A549 (cell line): Measurements from ENCODE around the gene IFITM1. TPM values are rescaled to one million over a fixed set of nuclear protein-coding genes. Genes with fewer than 3 reads are reported as not detected.

Source experiments
- ATAC-seq, 2 experiments: fragments of 200-7000 bp in 1 of 2; fragments of >200 bp in 1 of 2; cut with Nextera tagmentation in 1 of 2; cut with Tn5 transposase in 1 of 2; 3 replicates each; pipeline versions ENCODE4 v1.8.0 to v1.9.1; 2018 to 2020; ENCODE audit warnings: mild to moderate bottlenecking in 1 of 2, moderate library complexity in 1 of 2
- CTCF ChIA-PET: fragments of 300-600 bp; sonication (Branson Sonifier 250); formaldehyde crosslinking; extraction: SDS; loops from one replicate; lab custom pipeline; 2021; ENCODE audit warnings: antibody characterized with exemption, inconsistent platforms; lab: Yijun Ruan, JAX
- POLR2A ChIA-PET: fragments of 350-600 bp; formaldehyde crosslinking; extraction: SDS; loops from one replicate; lab custom pipeline; 2021; ENCODE audit warnings: antibody characterized with exemption, inconsistent platforms; lab: Yijun Ruan, JAX
- DNase-seq, 2 experiments: peaks; one replicate each; pipeline versions ENCODE4 v3.0.0 to v3.0.0-alpha.2; 2011 to 2016; ENCODE audit warnings: low read depth in 1 of 2, low spot score in 1 of 2
- FAIRE-seq: peaks from 2 replicates; lab custom pipeline; 2011; peaks lifted over from hg19 to GRCh38; lab: Jason Lieb, UNC
- H3K27ac ChIP-seq, 2 experiments: fragments of >200 bp; sonication (Bioruptor Twin); formaldehyde crosslinking; 3 replicates each; pipeline ENCODE4 v1.5.1; 2016 to 2017
- H3K4me1 ChIP-seq: fragments of >200 bp; sonication (Bioruptor Twin); formaldehyde crosslinking; 3 replicates; pipeline ENCODE4 v1.6.1; 2016
- H3K4me2 ChIP-seq: fragments of >200 bp; sonication (Bioruptor Twin); formaldehyde crosslinking; 3 replicates; pipeline ENCODE4 v1.6.1; 2016
- H3K4me3 ChIP-seq: fragments of >200 bp; sonication (Bioruptor Twin); formaldehyde crosslinking; 3 replicates; pipeline ENCODE4 v1.5.1; 2016
- H3K9me3 ChIP-seq: fragments of >200 bp; sonication (Bioruptor Twin); formaldehyde crosslinking; 3 replicates; pipeline ENCODE4 v1.6.1; 2016
- BHLHE40 ChIP-seq: IDR thresholded peaks from 2 replicates; pipeline ENCODE4 v1.6.1; 2012; ENCODE audit warnings: low read depth, low read length, inconsistent platforms
- CBX2 ChIP-seq: fragments of 200-600 bp; sonication (generic); IDR thresholded peaks from 2 replicates; pipeline ENCODE4 v1.6.1; 2016; ENCODE audit warnings: low read depth, mild to moderate bottlenecking, borderline replicate concordance
- CBX8 ChIP-seq: fragments of 200-600 bp; sonication (generic); IDR thresholded peaks from 2 replicates; pipeline ENCODE4 v1.6.1; 2016
- EHMT2 ChIP-seq: fragments of 200-600 bp; sonication (generic); IDR thresholded peaks from 2 replicates; pipeline ENCODE4 v1.6.1; 2016; ENCODE audit warnings: antibody characterized with exemption, low read depth, mild to moderate bottlenecking, moderate library complexity
- ELK1 ChIP-seq: fragments of 150-350 bp; IDR thresholded peaks from 2 replicates; pipeline ENCODE4 v1.6.1; 2014; ENCODE audit warnings: low read depth, mild to moderate bottlenecking, low read length
- FOSB ChIP-seq: fragments of 250-450 bp; sonication (Bioruptor Pico); IDR thresholded peaks from 2 replicates; pipeline ENCODE4 v1.5.0; 2020; ENCODE audit warnings: mild to moderate bottlenecking, moderate library complexity
- FOXS1 ChIP-seq: fragments of 250-450 bp; sonication (Bioruptor Pico); IDR thresholded peaks from 2 replicates; pipeline ENCODE4 v1.5.0; 2020; ENCODE audit warnings: mild to moderate bottlenecking, moderate library complexity
- HEYL ChIP-seq: fragments of 250-450 bp; sonication (Bioruptor Pico); IDR thresholded peaks from 2 replicates; pipeline ENCODE4 v1.8.0; 2021; ENCODE audit warnings: mild to moderate bottlenecking, moderate library complexity
- HMGXB4 ChIP-seq: fragments of 250-450 bp; sonication (Bioruptor Pico); IDR thresholded peaks from 2 replicates; pipeline ENCODE4 v1.5.0; 2021; ENCODE audit warnings: mild to moderate bottlenecking, moderate library complexity, borderline replicate concordance
- HOXB13 ChIP-seq: fragments of 250-450 bp; sonication (Bioruptor Pico); IDR thresholded peaks from 2 replicates; pipeline ENCODE4 v1.5.0; 2020; ENCODE audit warnings: low read depth, mild to moderate bottlenecking, moderate library complexity
- KDM1A ChIP-seq: fragments of 200-600 bp; sonication (generic); IDR thresholded peaks from 2 replicates; pipeline ENCODE4 v1.6.1; 2016; ENCODE audit warnings: low read depth, mild to moderate bottlenecking
- MAX ChIP-seq: IDR thresholded peaks from 2 replicates; pipeline ENCODE4 v1.6.1; 2012
- NPAS2 ChIP-seq: fragments of 250-450 bp; sonication (Bioruptor Pico); IDR thresholded peaks from 2 replicates; pipeline ENCODE4 v1.8.0; 2022; ENCODE audit warnings: mild to moderate bottlenecking, moderate library complexity, borderline replicate concordance
- PBX3 ChIP-seq: IDR thresholded peaks from 2 replicates; pipeline ENCODE4 v1.6.1; 2012
- POLR2A ChIP-seq: IDR thresholded peaks from 2 replicates; pipeline ENCODE4 v1.6.1; 2012; ENCODE audit warnings: mild to moderate bottlenecking, low read length
- POLR2AphosphoS2 ChIP-seq: conservative IDR thresholded peaks from 2 replicates; pipeline ENCODE4 v1.6.1; 2012; ENCODE audit warnings: low read length, improper control_type of control experiment, inconsistent platforms
- RCOR1 ChIP-seq: fragments of 150-350 bp; IDR thresholded peaks from 2 replicates; pipeline ENCODE4 v1.6.1; 2014; ENCODE audit warnings: antibody characterized with exemption, low read length, low read depth
- REST ChIP-seq: fragments of 200-600 bp; sonication (generic); IDR thresholded peaks from 2 replicates; pipeline ENCODE4 v1.6.1; 2016; ENCODE audit warnings: antibody characterized with exemption, mild to moderate bottlenecking, moderate library complexity
- RFX5 ChIP-seq: fragments of 450-650 bp; IDR thresholded peaks from 2 replicates; pipeline ENCODE4 v1.7.1; 2014; ENCODE audit warnings: antibody characterized with exemption, mild to moderate bottlenecking, moderate library complexity
- RNF2 ChIP-seq: fragments of 200-600 bp; sonication (generic); IDR thresholded peaks from 2 replicates; pipeline ENCODE4 v1.6.1; 2016; ENCODE audit warnings: low read depth, mild to moderate bottlenecking, antibody characterized with exemption, moderate library complexity, borderline replicate concordance
- SREBF2 ChIP-seq: fragments of 450-650 bp; IDR thresholded peaks from 2 replicates; pipeline ENCODE4 v1.6.1; 2014; ENCODE audit warnings: mild to moderate bottlenecking, moderate library complexity
- TFCP2L1 ChIP-seq: fragments of 250-450 bp; sonication (Bioruptor Pico); IDR thresholded peaks from 2 replicates; pipeline ENCODE4 v1.5.0; 2021; ENCODE audit warnings: mild to moderate bottlenecking
- TP53 ChIP-seq: fragments of 250-450 bp; sonication (Bioruptor Pico); IDR thresholded peaks from 2 replicates; pipeline ENCODE4 v1.5.0; 2021; ENCODE audit warnings: mild to moderate bottlenecking, moderate library complexity
- ZFP36 ChIP-seq: fragments of 450-650 bp; IDR thresholded peaks from 2 replicates; pipeline ENCODE4 v1.6.1; 2014; ENCODE audit warnings: borderline replicate concordance; ENCODE audit not compliant: partially characterized antibody
- ZNF302 ChIP-seq: fragments of 250-450 bp; sonication (Bioruptor Pico); IDR thresholded peaks from 2 replicates; pipeline ENCODE4 v1.9.0; 2021; ENCODE audit warnings: inconsistent platforms, mild to moderate bottlenecking, moderate library complexity
- ZSCAN20 ChIP-seq: fragments of 250-450 bp; sonication (Bioruptor Pico); IDR thresholded peaks from 2 replicates; pipeline ENCODE4 v1.8.0; 2022; ENCODE audit warnings: mild to moderate bottlenecking, moderate library complexity
- WGBS: methylation state at CpG from one replicate; pipeline ENCODE4 v1.1.6; 2017; ENCODE audit errors: missing lambda C conversion rate; 5-methylcytosine and 5-hydroxymethylcytosine counted together
- polyA plus RNA-seq, 4 experiments: library from polyadenylated mRNA; depleted of rRNA in 3 of 4; stranded (reverse); fragments of >200 nt; fragmentation: RNase III in 1 of 4; extraction: RNeasy Plus Mini Kit Qiagen cat#74134 plus additional on column Dnase treatment in 1 of 4; gene quantifications; 2 replicates in 3 of 4; 3 replicates in 1 of 4; pipeline ENCODE4 v1.2.3, GENCODE V29; 2011 to 2017

Gene IFITM1
- polyA plus RNA-seq, 2 of the 4 experiments (the other 2 are of a cell fraction) = 0.14 to 1.7 TPM

- no peak for TF ChIP-seq ZSCAN20 (CRISPR knock-in tag)
These were observed 31.7 kb upstream of the IFITM1 start (continued) for GRCh38 chr11:282171-282570.

GRCh38 chr11:282630-283360 lies 31.0 kb upstream of the IFITM1 start:
- TF ChIP-seq RFX5 = no peak
- TF ChIP-seq REST = no peak
- no peak for TF ChIP-seq FOSB
- TF ChIP-seq TFCP2L1 (CRISPR knock-in tag) = no peak
- TF ChIP-seq NPAS2 = no peak
- no peak for TF ChIP-seq POLR2AphosphoS2
- TF ChIP-seq SREBF2 = no peak
- no peak for TF ChIP-seq KDM1A
- no peak for TF ChIP-seq FOXS1 (CRISPR knock-in tag)
- TF ChIP-seq PBX3 = no peak
- TF ChIP-seq ZNF302 (CRISPR knock-in tag) = no peak
- TF ChIP-seq TP53 (CRISPR knock-in tag) = no peak
- no peak for TF ChIP-seq HEYL (CRISPR knock-in tag)
- H3K9me3 ChIP-seq = no peaks in the 10 kb centered on the region
- H3K4me1 ChIP-seq = peaks cover 14% of the 10 kb centered on the region; the same call in 1 of the 3 replicates
- ChIA-PET CTCF (interaction anchor here (0.7 to 2.9 kb wide), 5 partner anchors 15 to 165 kb away, joined by 3 to 13 read pairs (median 3); partner anchors contain the start of gene IFITM2), POLR2A (interaction anchor here (1.7 kb wide), 1 partner anchor 76 kb away, joined by 4 read pairs; the partner anchor contains the start of genes BET1L and RIC8A)
- WGBS = 60% methylated on average over 13 of the region's 13 CpGs
- ATAC-seq (0 out of 6 replicates have a peak, but pooled peaks of 1 of the 2 experiments have one; percentile 6), FAIRE-seq (no peak), DNase-seq (no peak)
- no peak overlapping the region for H3K27ac ChIP-seq
- no peak overlapping the region for H3K4me2 ChIP-seq
- H3K4me3 ChIP-seq = no peak overlapping the region

- Histone ChIP-seq H3K4me3 (no peak overlapping the region), H3K4me1 (peaks cover 14% of the 10 kb centered on the region; the same call in 1 of the 3 replicates), H3K27ac (no peak overlapping the region), H3K4me2 (no peak overlapping the region), H3K9me3 (no peaks in the 10 kb centered on the region)
- ChIA-PET POLR2A (interaction anchor here (1.7 kb wide), 1 partner anchor 76 kb away, joined by 4 read pairs; the partner anchor contains the start of genes BET1L and RIC8A), CTCF (interaction anchor here (0.7 to 2.7 kb wide), 6 partner anchors 11 to 164 kb away, joined by 3 to 13 read pairs (median 3); partner anchors contain the start of gene IFITM2)
- ATAC-seq (no peak), DNase-seq (no peak), FAIRE-seq (no peak)
- 80% methylated on average over 23 of the region's 23 CpGs for WGBS
- TF ChIP-seq EHMT2 = no peak
- TF ChIP-seq HOXB13 (CRISPR knock-in tag) = no peak
- no peak for TF ChIP-seq CBX8
- no peak for TF ChIP-seq POLR2A
- no peak for TF ChIP-seq BHLHE40
- TF ChIP-seq ELK1 = no peak
- no peak for TF ChIP-seq CBX2
- TF ChIP-seq HEYL (CRISPR knock-in tag) = no peak
- TF ChIP-seq TP53 (CRISPR knock-in tag) = no peak
- no peak for TF ChIP-seq HMGXB4 (CRISPR knock-in tag)
- no peak for TF ChIP-seq RNF2
- no peak for TF ChIP-seq KDM1A
- TF ChIP-seq ZFP36 = no peak
- no peak for TF ChIP-seq RCOR1
- TF ChIP-seq NPAS2 = no peak
- TF ChIP-seq MAX = no peak
These were observed 30.3 kb upstream of the IFITM1 start for GRCh38 chr11:283405-284104.
